ENCODE measurements around the gene PPM1K.
"Not testable (repeated sequence)": the region's sequence is repeated elsewhere in the genome, so short reads cannot be mapped to it uniquely, and the experiment has no call there.

PPM1K gene
- 68.0 to 125 reads per million in 2 donors for total RNA-seq

- peak; percentile 98 to 99 (median 99) for DNase-seq
Measured at GRCh38 chr4:88284439-88285234, at the start of gene PPM1K. Gene PPM1K (minus strand): TSS chr4:88284561. CDS start chr4:88278583, 5,978 bp downstream.

GRCh38 chr4:88333741-88334405 is 49.5 kb upstream of the PPM1K start:
- no peak for DNase-seq

GRCh38 chr4:88327665-88328064 is 43.3 kb upstream of the PPM1K start:
- no peak for DNase-seq

- peak in 1 of 5 experiments; percentile 78 for DNase-seq
Measured at GRCh38 chr4:88320780-88321373, 36.5 kb upstream of the PPM1K start.

- peak in 1 of 5 experiments; percentile 52 for DNase-seq
Measured at GRCh38 chr4:88320224-88320779, 35.9 kb upstream of the PPM1K start.

- no peak for DNase-seq
Measured at GRCh38 chr4:88318751-88319350, 34.5 kb upstream of the PPM1K start.

GRCh38 chr4:88315460-88316017 is 31.2 kb upstream of the PPM1K start:
- DNase-seq = no peak

- not testable (repeated sequence) for DNase-seq
Measured at GRCh38 chr4:88313088-88313624, 28.8 kb upstream of the PPM1K start.

- DNase-seq = no peak
Measured at GRCh38 chr4:88308587-88308986, 24.2 kb upstream of the PPM1K start.

- DNase-seq = no peak
Measured at GRCh38 chr4:88297725-88298454, 13.5 kb upstream of the PPM1K start.

GRCh38 chr4:88297212-88297516 is 12.8 kb upstream of the PPM1K start:
- DNase-seq = no peak

- no peak for DNase-seq
Measured at GRCh38 chr4:88296413-88297211, 12.3 kb upstream of the PPM1K start.

- no peak for DNase-seq
Measured at GRCh38 chr4:88295656-88296055, 11.3 kb upstream of the PPM1K start.

- DNase-seq = no peak
Measured at GRCh38 chr4:88291003-88291402, 6.6 kb upstream of the PPM1K start.

GRCh38 chr4:88286897-88287296 is 2.5 kb upstream of the PPM1K start:
- no peak for DNase-seq

- no peak for DNase-seq
Measured at GRCh38 chr4:88285235-88285653, 883 bp upstream of the PPM1K start.

GRCh38 chr4:88283661-88284438 is 511 bp downstream of the PPM1K start:
- DNase-seq = peak; percentile 44 to 81 (median 70)

GRCh38 chr4:88280228-88280795 is 4.0 kb downstream of the PPM1K start:
- DNase-seq = no peak

- no peak for DNase-seq
Measured at GRCh38 chr4:88277711-88278225, 6.6 kb downstream of the PPM1K start.

Data from T-helper 2 cell (primary cell).